ENCODE results near the gene DENND5B.

GRCh38 chr12:31585895-31586294 is 5.0 kb downstream of the DENND5B start:
- TF ChIP-seq POLR2A (IDR thresholded peaks at IDR 0.05), result no peak
- TF ChIP-seq, protein P1, sequence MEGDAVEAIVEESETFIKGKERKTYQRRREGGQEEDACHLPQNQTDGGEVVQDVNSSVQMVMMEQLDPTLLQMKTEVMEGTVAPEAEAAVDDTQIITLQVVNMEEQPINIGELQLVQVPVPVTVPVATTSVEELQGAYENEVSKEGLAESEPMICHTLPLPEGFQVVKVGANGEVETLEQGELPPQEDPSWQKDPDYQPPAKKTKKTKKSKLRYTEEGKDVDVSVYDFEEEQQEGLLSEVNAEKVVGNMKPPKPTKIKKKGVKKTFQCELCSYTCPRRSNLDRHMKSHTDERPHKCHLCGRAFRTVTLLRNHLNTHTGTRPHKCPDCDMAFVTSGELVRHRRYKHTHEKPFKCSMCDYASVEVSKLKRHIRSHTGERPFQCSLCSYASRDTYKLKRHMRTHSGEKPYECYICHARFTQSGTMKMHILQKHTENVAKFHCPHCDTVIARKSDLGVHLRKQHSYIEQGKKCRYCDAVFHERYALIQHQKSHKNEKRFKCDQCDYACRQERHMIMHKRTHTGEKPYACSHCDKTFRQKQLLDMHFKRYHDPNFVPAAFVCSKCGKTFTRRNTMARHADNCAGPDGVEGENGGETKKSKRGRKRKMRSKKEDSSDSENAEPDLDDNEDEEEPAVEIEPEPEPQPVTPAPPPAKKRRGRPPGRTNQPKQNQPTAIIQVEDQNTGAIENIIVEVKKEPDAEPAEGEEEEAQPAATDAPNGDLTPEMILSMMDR (IDR thresholded peaks at IDR 0.05), result no peak

Data from right lobe of liver (tissue), 4 donors.